Common myeloid progenitor, CD34-positive (primary cell): ENCODE measurements around the gene FSHB.

Experiments used
- CTCF ChIA-PET: fragments of 350-600 bp; sonication (Branson Sonifier 250); formaldehyde crosslinking; loops from one replicate; lab custom pipeline; 2021; ENCODE audit warnings: antibody characterized with exemption; lab: Charles Lee
- POLR2A ChIA-PET: fragments of 350-600 bp; sonication (Branson Sonifier 250); formaldehyde crosslinking; loops from one replicate; lab custom pipeline; 2021; ENCODE audit warnings: antibody characterized with exemption; lab: Charles Lee
- DNase-seq, 3 donors: peaks; one replicate each; pipeline versions ENCODE4 v3.0.0 to v3.0.0-alpha.2; 2013
- H3K27ac ChIP-seq, 2 experiments: 1 replicate in 1 of 2; 2 replicates in 1 of 2; pipeline ENCODE4 v1.7.0; 2013; ENCODE audit warnings: inconsistent platforms in 2 of 2, low read length in 2 of 2, mild to moderate bottlenecking in 2 of 2, low read depth in 1 of 2, moderate library complexity in 1 of 2; ENCODE audit not compliant: severe bottlenecking in 2 of 2, insufficient read depth in 1 of 2, poor library complexity in 1 of 2
- H3K27me3 ChIP-seq, 5 experiments: replicated peaks in 2 of 5; 1 replicate in 3 of 5; 2 replicates in 2 of 5; pipeline versions ENCODE4 v1.6.1 to v1.7.0; 2013; ENCODE audit warnings: low read length in 4 of 5, mild to moderate bottlenecking in 2 of 5, moderate library complexity in 2 of 5, inconsistent platforms in 1 of 5; ENCODE audit not compliant: insufficient read depth in 5 of 5, control insufficient read depth in 4 of 5
- H3K36me3 ChIP-seq, 4 experiments: 1 replicate in 2 of 4; 2 replicates in 2 of 4; pipeline versions ENCODE4 v1.6.1 to v1.7.0; 2013; ENCODE audit warnings: low read length in 3 of 4, control low read depth in 1 of 4, mild to moderate bottlenecking in 1 of 4; ENCODE audit not compliant: control insufficient read depth in 4 of 4, insufficient read depth in 4 of 4
- H3K4me1 ChIP-seq, 4 experiments: 1 replicate in 3 of 4; 2 replicates in 1 of 4; pipeline versions ENCODE4 v1.6.1 to v1.7.1; 2013; ENCODE audit warnings: low read length in 3 of 4, mild to moderate bottlenecking in 3 of 4, control low read depth in 1 of 4, inconsistent platforms in 1 of 4, moderate library complexity in 1 of 4; ENCODE audit not compliant: control insufficient read depth in 4 of 4, insufficient read depth in 4 of 4; ENCODE audit errors: control extremely low read depth in 1 of 4
- H3K4me3 ChIP-seq, 7 experiments: 1 replicate in 4 of 7; 2 replicates in 3 of 7; pipeline versions ENCODE4 v1.5.1 to v1.7.0; 2013; ENCODE audit warnings: mild to moderate bottlenecking in 7 of 7, low read length in 6 of 7, moderate library complexity in 6 of 7, inconsistent platforms in 2 of 7, low read depth in 2 of 7, control low read depth in 1 of 7; ENCODE audit not compliant: insufficient read depth in 4 of 7, control insufficient read depth in 1 of 7; ENCODE audit errors: extremely low read depth in 1 of 7
- H3K9me3 ChIP-seq, 5 experiments: 1 replicate in 4 of 5; 2 replicates in 1 of 5; pipeline versions ENCODE4 v1.6.1 to v1.7.1; 2013; ENCODE audit warnings: low read length in 4 of 5, mild to moderate bottlenecking in 2 of 5, inconsistent platforms in 1 of 5, low read depth in 1 of 5, moderate library complexity in 1 of 5; ENCODE audit not compliant: control insufficient read depth in 4 of 5, insufficient read depth in 2 of 5; ENCODE audit errors: control extremely low read depth in 1 of 5
- WGBS: methylation state at CpG from one replicate; pipeline ENCODE4 v1.1.5; 2013; ENCODE audit not compliant: insufficient coverage; 5-methylcytosine and 5-hydroxymethylcytosine counted together

FSHB gene

GRCh38 chr11:30206249-30206996, 24.4 kb upstream of the FSHB start:
- no peak for DNase-seq
- Histone ChIP-seq H3K27me3 (no peaks in the 10 kb centered on the region), H3K27ac (no peak overlapping the region), H3K4me3 (no peak overlapping the region), H3K9me3 (peaks cover 0 to 1% (median 0%) of the 10 kb centered on the region in 5 experiments), H3K4me1 (peaks cover 0 to 5% (median 0%) of the 10 kb centered on the region in 4 experiments), H3K36me3 (no peaks in the 10 kb centered on the region)
- WGBS = 88% methylated on average over 4 of the region's 5 CpGs
- POLR2A ChIA-PET = no interaction called here
- CTCF ChIA-PET = interaction anchor here (0.6 kb wide), 1 partner anchor 9 kb away, joined by 3 read pairs; no protein-coding TSS in a partner anchor

- no peaks in the 10 kb centered on the region for H3K9me3 ChIP-seq
- POLR2A ChIA-PET = no interaction called here
- no peaks in the 10 kb centered on the region for H3K36me3 ChIP-seq
- H3K27me3 ChIP-seq = no peaks in the 10 kb centered on the region
- 94% methylated on average over 2 of the region's 2 CpGs for WGBS
- peaks cover 0 to 5% (median 0%) of the 10 kb centered on the region in 4 experiments for H3K4me1 ChIP-seq
- H3K27ac ChIP-seq = no peak overlapping the region
- CTCF ChIA-PET = no interaction called here
- no peak overlapping the region for H3K4me3 ChIP-seq
- no peak for DNase-seq
These were observed 20.5 kb upstream of the FSHB start for GRCh38 chr11:30210357-30210756.

GRCh38 chr11:30216534-30216933, 14.3 kb upstream of the FSHB start:
- Histone ChIP-seq H3K27me3 (no peaks in the 10 kb centered on the region), H3K36me3 (no peaks in the 10 kb centered on the region), H3K27ac (no peak overlapping the region), H3K4me1 (no peaks in the 10 kb centered on the region), H3K4me3 (no peak overlapping the region), H3K9me3 (peaks cover 0 to 2% (median 0%) of the 10 kb centered on the region in 5 experiments)
- POLR2A ChIA-PET = no interaction called here
- DNase-seq = no peak
- CTCF ChIA-PET = no interaction called here
- 100% methylated on average over 1 of the region's 2 CpGs for WGBS

GRCh38 chr11:30218278-30218677, 12.5 kb upstream of the FSHB start:
- peaks cover 0 to 2% (median 0%) of the 10 kb centered on the region in 5 experiments for H3K9me3 ChIP-seq
- H3K4me1 ChIP-seq = no peaks in the 10 kb centered on the region
- no peak overlapping the region for H3K4me3 ChIP-seq
- no peaks in the 10 kb centered on the region for H3K36me3 ChIP-seq
- H3K27me3 ChIP-seq = no peaks in the 10 kb centered on the region
- H3K27ac ChIP-seq = no peak overlapping the region
- CTCF ChIA-PET = no interaction called here
- POLR2A ChIA-PET = no interaction called here
- DNase-seq = no peak
- WGBS = 85% methylated on average over 4 of the region's 4 CpGs

GRCh38 chr11:30225642-30226041, 5.2 kb upstream of the FSHB start:
- peaks cover 0 to 2% (median 0%) of the 10 kb centered on the region in 5 experiments for H3K27me3 ChIP-seq
- peaks cover 0 to 8% (median 3%) of the 10 kb centered on the region in 5 experiments for H3K9me3 ChIP-seq
- ChIA-PET POLR2A (no interaction called here), CTCF (no interaction called here)
- H3K4me1 ChIP-seq = no peaks in the 10 kb centered on the region
- no peak for DNase-seq
- H3K4me3 ChIP-seq = no peak overlapping the region
- H3K27ac ChIP-seq = no peak overlapping the region
- H3K36me3 ChIP-seq = no peaks in the 10 kb centered on the region

GRCh38 chr11:30228323-30228884, 2.4 kb upstream of the FSHB start:
- no peak for DNase-seq
- Histone ChIP-seq H3K27me3 (peaks cover 0 to 2% (median 0%) of the 10 kb centered on the region in 5 experiments), H3K4me3 (no peak overlapping the region), H3K4me1 (no peaks in the 10 kb centered on the region), H3K9me3 (peaks cover 0 to 8% (median 3%) of the 10 kb centered on the region in 5 experiments), H3K27ac (no peak overlapping the region), H3K36me3 (no peaks in the 10 kb centered on the region)
- WGBS = 90% methylated on average over 3 of the region's 5 CpGs
- CTCF ChIA-PET = no interaction called here
- POLR2A ChIA-PET = no interaction called here

GRCh38 chr11:30239025-30239424, 8.2 kb downstream of the FSHB start:
- ChIA-PET CTCF (no interaction called here), POLR2A (no interaction called here)
- H3K4me3 ChIP-seq = no peak overlapping the region
- H3K4me1 ChIP-seq = no peaks in the 10 kb centered on the region
- H3K36me3 ChIP-seq = no peaks in the 10 kb centered on the region
- H3K27ac ChIP-seq = no peak overlapping the region
- DNase-seq = no peak
- no peaks in the 10 kb centered on the region for H3K27me3 ChIP-seq
- no peaks in the 10 kb centered on the region for H3K9me3 ChIP-seq
- 100% methylated on average over 1 of the region's 2 CpGs for whole genome bisulfite sequencing
